HG03520 (cell line): Measurements from ENCODE around the gene ST7.
A peak's percentile ranks its signal among the peaks of the same experiment; 100 is the strongest.
"Not testable (repeated sequence)": the region's sequence is repeated elsewhere in the genome, so short reads cannot be mapped to it uniquely, and the experiment has no call there.

Experiments used
- ATAC-seq: cut with Tn5 transposase; IDR thresholded peaks from one replicate; pipeline ENCODE4 v1.9.1; 2021; ENCODE audit warnings: mild to moderate bottlenecking, moderate library complexity; ENCODE audit not compliant: unreplicated experiment

ST7 gene

GRCh38 chr7:116953372-116953905 lies at the start of gene ST7:
ST7 (plus strand) TSS chr7:116953501; CDS start chr7:116953541, 40 bp downstream.
- peak; percentile 32 for ATAC-seq

GRCh38 chr7:116906391-116906790 lies 46.9 kb upstream of the ST7 start:
- no peak for ATAC-seq

GRCh38 chr7:116910383-116910782 lies 42.9 kb upstream of the ST7 start:
- no peak for ATAC-seq

GRCh38 chr7:116911801-116912200 lies 41.5 kb upstream of the ST7 start:
- no peak for ATAC-seq

- ATAC-seq = no peak
These were observed 40.9 kb upstream of the ST7 start for GRCh38 chr7:116912269-116912909.

GRCh38 chr7:116918704-116919103 lies 34.6 kb upstream of the ST7 start:
- ATAC-seq = no peak

- no peak for ATAC-seq
These were observed 32.9 kb upstream of the ST7 start for GRCh38 chr7:116920359-116920758.

- no peak for ATAC-seq
These were observed 30.8 kb upstream of the ST7 start for GRCh38 chr7:116922545-116922944.

- ATAC-seq = no peak
These were observed 28.6 kb upstream of the ST7 start for GRCh38 chr7:116924741-116925140.

GRCh38 chr7:116929021-116929420 lies 24.3 kb upstream of the ST7 start:
- ATAC-seq = no peak

GRCh38 chr7:116929914-116930913 lies 23.1 kb upstream of the ST7 start:
- ATAC-seq = peak; percentile 87

- ATAC-seq = no peak
These were observed 20.7 kb upstream of the ST7 start for GRCh38 chr7:116932566-116932965.

GRCh38 chr7:116933465-116933864 lies 19.8 kb upstream of the ST7 start:
- no peak for ATAC-seq

GRCh38 chr7:116934580-116934979 lies 18.7 kb upstream of the ST7 start:
- ATAC-seq = no peak

GRCh38 chr7:116936844-116937243 lies 16.5 kb upstream of the ST7 start:
- ATAC-seq = not testable (repeated sequence)

GRCh38 chr7:116938678-116939077 lies 14.6 kb upstream of the ST7 start:
- ATAC-seq = no peak

- ATAC-seq = no peak
These were observed 12.5 kb upstream of the ST7 start for GRCh38 chr7:116940689-116941370.

- no peak for ATAC-seq
These were observed 10.8 kb upstream of the ST7 start for GRCh38 chr7:116942504-116942903.

GRCh38 chr7:116948934-116949333 lies 4.4 kb upstream of the ST7 start:
- no peak for ATAC-seq

- no peak for ATAC-seq
These were observed 3.1 kb upstream of the ST7 start for GRCh38 chr7:116949941-116950801.
